Stimulated activated CD8-positive, alpha-beta memory T cell treated with anti-CD3 and anti-CD28 coated beads, Interleukin-4, amount 100 ng/mL, for 48 hours (primary cell): ENCODE data around the gene CCDC57.
A peak's percentile ranks its signal among the peaks of the same experiment; 100 is the strongest.

Experiments
- DNase-seq: peaks from one replicate; pipeline ENCODE4 v3.0.0-alpha.2; 2020

Gene CCDC57

GRCh38 chr17:82234211-82235055, 21.8 kb upstream of the CCDC57 start:
- DNase-seq: peak; percentile 22

DNA sequence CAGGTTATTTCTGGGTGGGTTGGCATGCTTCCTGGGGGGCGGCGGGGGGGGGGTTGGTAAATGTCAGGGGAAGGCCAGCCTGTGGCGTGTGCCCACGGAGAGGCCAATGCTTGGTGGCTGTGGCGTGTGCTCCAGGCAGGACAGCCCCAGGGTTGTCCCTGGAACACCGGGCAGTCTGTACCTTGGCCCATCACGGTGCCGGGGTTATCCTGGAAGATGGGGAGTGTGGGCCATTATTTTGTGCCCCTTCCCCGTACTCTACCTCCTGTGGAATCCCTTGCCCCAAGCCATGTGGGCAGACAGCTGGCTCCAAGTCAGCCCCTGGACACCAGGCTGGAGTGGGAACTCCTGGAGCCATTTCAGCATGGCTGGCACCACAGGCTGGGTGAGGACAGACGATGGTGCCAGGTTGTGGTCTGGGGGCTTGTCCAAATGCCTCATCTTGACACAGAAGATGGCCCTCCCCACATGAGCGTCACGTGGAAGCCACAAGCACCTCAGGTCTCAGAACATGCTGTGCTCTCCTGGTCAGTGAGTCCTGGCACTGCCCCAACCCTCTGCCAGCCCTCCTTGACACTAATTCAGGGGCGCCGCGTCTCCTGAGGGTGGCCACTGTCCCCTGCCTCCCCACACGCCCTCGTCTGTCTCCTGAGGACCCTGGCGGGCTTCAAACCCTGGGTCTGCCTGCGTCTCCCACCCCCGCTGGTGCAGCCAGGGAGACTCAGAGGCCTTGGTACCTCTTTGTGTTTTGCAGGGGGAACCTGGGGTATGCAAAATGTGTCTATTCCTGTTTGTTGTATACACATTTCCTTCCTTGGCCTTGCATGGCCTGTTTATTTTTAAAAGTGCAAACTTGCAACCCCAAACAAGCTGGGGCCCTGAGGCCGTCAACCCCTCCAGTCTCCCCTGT, 20.5 kb upstream of the CCDC57 start:
- no peak for DNase-seq

DNA sequence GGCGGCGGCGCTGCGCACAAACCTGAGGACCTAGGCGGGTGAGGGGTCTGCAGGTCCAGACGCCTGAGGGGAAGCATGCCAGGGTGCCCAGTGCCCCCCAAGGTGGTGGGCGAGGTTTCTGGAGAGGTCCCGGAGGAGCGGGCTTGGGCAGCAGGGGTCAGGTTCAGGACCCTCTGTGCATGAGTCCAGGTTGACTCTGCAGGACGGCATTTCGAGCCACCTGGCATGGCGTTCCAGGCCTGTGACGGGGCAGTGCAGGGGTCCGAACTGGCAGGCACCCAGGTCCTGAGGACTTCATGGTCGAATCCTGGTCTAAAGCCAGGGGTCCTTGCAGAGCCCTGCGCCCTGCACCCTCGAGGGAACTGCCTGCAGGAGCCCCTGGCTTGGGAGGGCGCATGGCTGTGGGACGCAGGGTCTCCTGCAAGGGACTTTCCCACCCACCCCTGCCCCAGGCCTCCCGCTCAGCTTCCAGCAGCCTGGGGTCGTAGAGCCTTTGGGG, 19.7 kb upstream of the CCDC57 start:
- no peak for DNase-seq

- DNase-seq: peak; percentile 60
Measured at GRCh38 chr17:82231562-82232321, 19.1 kb upstream of the CCDC57 start.

DNA sequence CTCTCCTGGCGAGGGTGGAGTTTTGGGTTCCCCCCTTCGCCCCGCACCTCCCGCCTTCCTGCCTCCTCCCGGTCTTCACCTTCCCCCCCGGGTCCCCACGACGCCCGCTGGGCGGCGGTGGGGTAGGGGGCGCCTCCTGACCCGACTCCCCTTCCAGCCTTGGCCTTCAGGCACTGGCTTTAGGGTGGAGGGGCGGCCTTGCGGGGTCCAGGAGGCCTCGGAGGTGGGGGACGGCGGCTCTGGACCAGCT, 18.6 kb upstream of the CCDC57 start:
- DNase-seq: no peak

DNA sequence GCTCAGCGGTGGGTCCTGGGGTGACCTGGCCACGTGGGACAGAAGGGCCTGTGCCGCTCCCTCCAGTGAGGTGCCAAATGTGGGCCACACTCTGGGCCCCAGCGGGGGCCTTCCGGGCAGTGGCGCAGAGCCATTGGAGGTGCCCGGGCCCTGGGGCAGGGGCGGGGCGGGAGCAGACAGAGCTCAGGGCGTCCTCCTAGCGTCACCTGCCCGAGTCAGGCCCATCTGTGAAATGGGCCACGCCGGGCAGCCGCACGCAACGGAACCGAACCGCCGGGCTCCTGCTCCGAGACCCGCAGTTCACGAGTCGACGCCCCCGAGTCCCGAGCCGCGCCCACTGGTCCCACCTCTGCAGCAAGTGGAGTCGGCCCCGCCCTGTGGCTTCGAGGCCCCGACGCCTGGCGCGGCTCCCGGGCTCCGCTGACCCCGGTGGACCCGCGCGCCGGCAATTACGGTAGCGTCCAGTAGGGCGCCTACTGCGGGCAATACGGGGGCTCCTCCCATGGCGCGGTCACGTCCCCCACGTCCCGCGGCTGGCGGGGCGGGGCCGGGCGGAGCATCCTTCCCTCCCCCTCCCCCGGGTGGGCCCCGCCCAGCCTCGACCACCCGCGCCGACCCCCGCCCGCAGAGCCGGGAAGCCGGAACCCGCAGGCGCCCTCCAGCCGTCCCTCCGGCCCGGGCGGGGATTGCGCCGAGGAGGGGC, 18.1 kb upstream of the CCDC57 start:
- DNase-seq: peak; percentile 83

GRCh38 chr17:82229698-82230608, 17.3 kb upstream of the CCDC57 start:
- peak; percentile 28 for DNase-seq

- DNase-seq: peak; percentile 74
Measured at GRCh38 chr17:82228842-82229697, 16.4 kb upstream of the CCDC57 start, which contains the start of gene SLC16A3. Gene SLC16A3 (plus strand): TSS chr17:82229042. CDS start chr17:82236009, 6,967 bp downstream.

DNA sequence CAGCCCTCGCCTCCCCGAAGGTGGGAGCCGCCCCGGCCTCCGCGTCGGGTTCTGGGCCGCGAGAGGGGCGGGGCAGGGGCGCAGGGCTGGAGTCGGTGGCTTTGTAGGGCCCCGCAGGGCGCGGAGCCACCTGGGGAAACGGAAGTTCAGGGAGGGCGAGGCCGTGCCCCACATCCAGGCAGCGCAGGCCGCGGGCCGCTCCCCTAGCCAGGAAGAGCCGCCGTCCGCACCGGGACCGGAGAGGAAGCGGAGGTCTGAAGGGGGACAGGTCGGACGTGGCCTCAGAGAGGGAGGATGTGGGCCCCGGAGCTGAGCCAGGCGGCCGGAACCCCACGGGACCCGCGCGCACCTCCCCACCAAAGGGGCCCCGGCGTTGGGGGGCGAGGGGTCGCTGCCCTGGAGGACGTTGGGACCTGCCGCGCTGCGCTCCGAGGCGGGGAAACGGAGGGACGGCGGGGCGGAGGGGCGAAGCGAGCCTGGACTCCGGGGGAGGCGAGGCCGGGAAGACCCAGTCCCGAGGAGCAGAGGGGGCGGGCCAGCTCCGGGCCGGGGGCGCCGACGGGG, 15.7 kb upstream of the CCDC57 start:
- peak; percentile 73 for DNase-seq

DNA sequence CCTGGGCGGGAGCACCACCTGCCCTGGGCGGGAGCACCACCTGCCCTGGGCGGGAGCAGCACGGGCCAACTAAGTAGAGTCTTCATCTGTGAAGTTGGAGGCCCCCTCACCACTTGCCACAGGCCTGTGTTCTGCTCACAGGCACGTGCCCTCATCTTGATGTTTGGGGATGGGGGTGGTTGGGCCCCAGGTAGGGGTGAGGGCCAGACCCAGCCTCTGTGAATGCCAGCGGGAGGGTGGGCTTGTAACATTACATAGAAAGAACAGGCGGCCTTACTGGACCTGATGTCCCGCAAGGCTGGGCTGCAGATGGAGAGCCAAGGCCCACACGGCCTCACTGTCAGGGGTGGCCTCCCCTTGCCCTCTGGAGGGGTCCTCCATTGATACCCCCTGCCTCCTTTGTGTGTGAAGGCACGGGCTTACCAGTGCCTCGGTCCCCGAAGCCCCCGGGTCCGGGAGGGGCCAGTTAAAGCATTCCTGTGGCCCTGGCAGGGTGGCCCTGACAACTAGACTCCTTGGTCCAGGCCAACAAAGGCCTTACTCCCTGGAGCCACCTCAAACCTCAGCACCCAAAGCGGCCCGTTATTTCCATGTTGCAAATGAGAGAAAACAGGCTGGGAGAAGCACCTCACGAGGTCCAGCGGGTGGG, 15.1 kb upstream of the CCDC57 start:
- no peak for DNase-seq

- no peak for DNase-seq
Measured at GRCh38 chr17:82226809-82227628, 14.4 kb upstream of the CCDC57 start.

- no peak for DNase-seq
Measured at GRCh38 chr17:82226146-82226808, 13.6 kb upstream of the CCDC57 start.

- no peak for DNase-seq
Measured at GRCh38 chr17:82225368-82226029, 12.9 kb upstream of the CCDC57 start.

DNA sequence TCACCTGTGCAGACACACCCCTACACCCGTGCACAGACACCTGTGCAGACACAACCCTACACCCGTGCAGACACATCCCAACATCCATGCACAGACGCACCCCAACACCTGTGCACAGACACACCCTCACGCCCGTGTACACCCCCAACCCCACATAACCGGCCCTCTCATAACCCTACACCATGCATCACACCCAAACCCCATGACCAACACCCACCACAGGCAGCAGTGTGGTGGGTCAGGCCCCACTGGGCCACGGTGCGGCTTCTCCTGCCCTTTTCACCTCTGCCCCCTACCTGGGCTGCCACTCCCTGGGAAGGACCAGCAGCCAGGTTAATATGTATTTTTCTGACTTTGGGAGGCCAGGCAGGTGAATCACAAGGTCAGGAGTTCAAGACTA, 12.0 kb upstream of the CCDC57 start:
- DNase-seq: no peak

DNA sequence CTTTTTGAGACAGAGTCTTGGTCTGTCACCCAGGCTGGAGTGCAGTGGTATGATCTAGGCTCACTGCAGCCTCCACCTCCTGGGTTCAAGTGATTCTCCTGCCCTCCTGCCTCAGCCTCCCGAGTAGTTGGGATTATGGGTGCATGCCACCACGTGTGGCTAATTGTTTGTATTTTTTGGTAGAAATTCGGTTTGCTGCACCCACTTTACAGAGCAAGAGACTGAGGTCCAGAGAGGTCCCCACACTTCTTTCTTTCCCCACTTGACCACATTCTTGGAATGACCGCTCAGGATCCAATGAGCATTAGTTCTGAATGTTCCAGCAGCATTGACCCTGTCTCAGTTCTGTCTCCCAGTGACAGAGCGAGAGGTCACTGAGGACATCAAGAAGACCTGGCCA, 10.9 kb upstream of the CCDC57 start:
- no peak for DNase-seq

DNA sequence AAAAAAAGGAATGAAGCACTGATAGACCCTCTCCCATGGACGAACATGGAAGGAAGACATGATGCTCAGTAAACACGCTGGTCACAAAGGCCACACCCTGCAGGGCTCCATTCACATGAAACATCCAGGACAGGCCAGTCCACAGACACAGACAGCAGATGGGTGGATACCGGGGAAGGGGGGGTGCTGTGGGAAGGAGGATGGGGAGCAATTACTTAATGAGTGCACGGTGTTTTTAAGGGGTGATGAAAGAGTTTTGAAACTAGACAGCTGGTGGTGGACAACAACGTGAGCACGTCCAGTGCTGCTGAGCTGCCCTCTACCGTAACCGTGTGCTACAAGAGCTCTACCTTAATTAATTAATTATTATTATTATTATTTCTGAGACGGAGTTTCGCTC, 10.2 kb upstream of the CCDC57 start:
- DNase-seq: no peak

- DNase-seq: no peak
Measured at GRCh38 chr17:82221341-82221902, 8.8 kb upstream of the CCDC57 start.
